RWPE1 (cell line): ENCODE measurements around the gene ARVCF.

ENCODE experiments used
- CTCF ChIA-PET: fragments of 350-600 bp; sonication (Branson Sonifier 250); formaldehyde crosslinking; extraction: SDS; loops from one replicate; lab custom pipeline; 2021; lab: Yijun Ruan, JAX
- POLR2A ChIA-PET: fragments of 400-600 bp; formaldehyde crosslinking; extraction: SDS; loops from one replicate; lab custom pipeline; 2020; ENCODE audit warnings: antibody characterized with exemption; ENCODE audit not compliant: low non-redundant PET; lab: Yijun Ruan, JAX
- DNase-seq: peaks from one replicate; pipeline ENCODE4 v3.0.0; 2012; ENCODE audit warnings: low spot score
- H3K27ac ChIP-seq: fragments of 450-650 bp; 2 replicates; pipeline ENCODE4 v1.5.1; 2017
- CTCF ChIP-seq: fragments of 450-650 bp; conservative IDR thresholded peaks from 2 replicates; pipeline ENCODE4 v1.5.1; 2017; ENCODE audit warnings: low read depth, mild to moderate bottlenecking

Gene ARVCF

GRCh38 chr22:20031732-20032406 is 15.2 kb upstream of the ARVCF start:
- ChIA-PET CTCF (no interaction called here), POLR2A (no interaction called here)
- no peak for TF ChIP-seq CTCF
- peak; percentile 49 for DNase-seq
- H3K27ac ChIP-seq = peak overlapping the region; percentile 14; the same call in 1 of the 2 replicates

GRCh38 chr22:20029550-20030225 is 13.1 kb upstream of the ARVCF start:
- no peak for TF ChIP-seq CTCF
- DNase-seq = no peak
- POLR2A ChIA-PET = no interaction called here
- CTCF ChIA-PET = no interaction called here
- H3K27ac ChIP-seq = no peak overlapping the region

GRCh38 chr22:20028855-20029549 is 12.4 kb upstream of the ARVCF start:
- POLR2A ChIA-PET = no interaction called here
- DNase-seq = no peak
- TF ChIP-seq CTCF = no peak
- CTCF ChIA-PET = no interaction called here
- no peak overlapping the region for H3K27ac ChIP-seq

GRCh38 chr22:20027966-20028854 is 11.6 kb upstream of the ARVCF start:
- DNase-seq = no peak
- ChIA-PET POLR2A (no interaction called here), CTCF (interaction anchor here (0.8 kb wide), 1 partner anchor 58 kb away, joined by 3 read pairs; no protein-coding TSS in a partner anchor)
- peak; percentile 45 for TF ChIP-seq CTCF
- no peak overlapping the region for H3K27ac ChIP-seq

GRCh38 chr22:20026996-20027601 is 10.5 kb upstream of the ARVCF start:
- ChIA-PET POLR2A (no interaction called here), CTCF (interaction anchor here (0.7 to 0.8 kb wide), 2 partner anchors 41 to 56 kb away, joined by 3 read pairs; no protein-coding TSS in a partner anchor)
- peak overlapping the region; percentile 4; the same call in 1 of the 2 replicates for H3K27ac ChIP-seq
- no peak for DNase-seq
- TF ChIP-seq CTCF = no peak
